Stimulated activated CD4-positive, alpha-beta T cell treated with anti-CD3 and anti-CD28 coated beads, Interleukin-4, amount 100 ng/mL, for 1 hour (primary cell): ENCODE measurements around the gene OR5K2.

ENCODE experiments used
- DNase-seq: peaks from one replicate; pipeline ENCODE4 v3.0.0-alpha.2; 2020

Gene OR5K2

DNA sequence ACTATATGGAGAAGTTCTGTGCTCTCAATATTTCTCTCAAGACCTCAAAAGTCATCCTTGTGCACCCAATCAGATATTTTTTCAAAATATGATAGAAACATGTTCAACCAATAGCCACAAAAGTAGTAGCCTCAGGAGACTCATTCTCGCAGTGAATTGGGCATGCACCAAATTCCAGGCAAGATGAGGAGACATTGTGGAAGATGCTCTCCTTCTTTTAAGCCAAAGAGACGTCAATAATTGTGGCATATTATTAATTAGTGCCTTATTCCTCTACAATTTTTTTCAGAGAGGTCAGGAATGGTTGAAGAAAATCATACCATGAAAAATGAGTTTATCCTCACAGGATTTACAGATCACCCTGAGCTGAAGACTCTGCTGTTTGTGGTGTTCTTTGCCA, at the start of gene OR5K2:
TSS of gene OR5K2 (plus strand) at position 301 of the 400 bp plus-strand sequence. CDS start at position 301, 0 bp downstream.
- no peak for DNase-seq

DNA sequence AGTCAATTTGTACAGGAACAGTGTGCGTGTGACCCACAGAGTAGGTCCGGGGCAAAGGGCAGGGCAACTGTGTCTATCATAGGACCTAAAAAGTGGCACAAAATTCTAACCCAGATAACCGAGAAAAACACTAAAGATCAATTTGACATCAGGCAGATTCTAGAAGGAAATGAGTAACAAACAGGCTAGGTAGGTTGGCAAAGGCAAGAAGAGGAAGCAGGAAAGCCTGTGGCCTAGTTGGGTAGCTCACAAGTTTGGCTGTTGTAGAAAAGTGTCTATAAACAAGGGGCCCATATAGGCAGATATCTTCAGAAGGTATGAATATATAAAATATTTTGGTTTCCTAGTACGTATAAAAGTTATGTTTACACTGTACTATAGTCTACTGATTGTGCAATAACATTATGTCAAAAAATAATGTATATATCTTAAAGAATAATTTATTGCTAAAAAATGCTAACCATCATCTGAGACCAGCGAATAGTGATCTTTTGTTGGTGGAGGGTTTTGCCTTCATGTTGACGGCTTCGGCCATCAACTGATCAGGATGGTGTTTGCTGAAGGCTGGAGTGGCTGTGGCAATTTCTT, 47.8 kb upstream of the OR5K2 start:
- no peak for DNase-seq

DNA sequence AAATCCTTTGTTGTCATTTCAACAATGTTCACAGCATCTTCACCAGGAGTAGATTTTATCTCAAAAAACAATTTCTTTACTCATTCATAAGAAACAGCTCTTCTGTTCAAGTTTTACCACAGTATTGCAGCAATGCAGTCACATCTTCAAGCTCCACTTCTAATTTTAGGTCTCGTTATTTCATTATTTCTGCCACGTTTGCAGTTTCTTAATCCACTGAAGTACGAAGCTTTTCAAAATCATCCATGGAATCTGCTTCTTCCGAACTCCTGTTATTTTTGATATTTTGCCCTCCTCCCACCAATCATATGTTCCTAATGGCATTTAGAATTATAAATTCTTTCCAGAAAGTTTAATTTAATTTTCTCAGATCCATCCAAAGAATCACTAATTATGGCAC, 47.1 kb upstream of the OR5K2 start:
- no peak for DNase-seq

DNA sequence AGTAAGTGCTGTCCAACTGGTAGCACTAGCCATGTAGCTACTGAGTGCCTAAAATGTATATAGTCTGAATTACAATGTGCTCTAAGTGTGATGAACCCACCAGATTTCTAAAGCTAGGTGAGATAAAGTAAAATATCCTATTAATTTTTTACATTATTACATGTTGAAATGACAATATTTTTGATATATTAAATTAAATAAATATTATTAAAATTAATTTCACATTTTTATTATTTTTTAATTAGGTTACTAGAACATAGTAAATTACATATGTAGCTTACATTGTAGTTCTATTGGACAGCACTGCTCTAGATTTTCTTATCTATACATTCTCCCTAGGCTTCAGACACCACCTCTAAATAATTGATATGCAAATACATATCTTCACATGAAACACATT, 43.7 kb upstream of the OR5K2 start:
- DNase-seq: no peak

DNA sequence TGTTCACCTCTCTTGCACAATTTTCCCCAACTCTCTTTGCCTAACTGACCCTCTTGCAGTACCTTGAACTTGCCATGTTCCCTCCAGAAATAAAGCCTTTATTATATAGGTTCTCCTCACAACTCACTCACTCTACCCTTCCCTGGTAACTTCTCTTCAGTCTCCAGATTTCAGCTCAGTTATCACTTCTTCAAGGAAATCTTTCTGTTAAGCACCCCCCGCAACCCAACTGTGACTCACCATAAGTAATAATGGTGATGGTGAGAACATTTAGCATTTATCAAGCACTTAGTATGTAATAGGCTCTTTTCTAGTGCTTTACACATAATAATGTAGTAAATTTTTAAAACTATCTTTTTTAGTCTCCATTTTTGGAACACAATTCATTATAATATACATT, 42.6 kb upstream of the OR5K2 start:
- DNase-seq: no peak

DNA sequence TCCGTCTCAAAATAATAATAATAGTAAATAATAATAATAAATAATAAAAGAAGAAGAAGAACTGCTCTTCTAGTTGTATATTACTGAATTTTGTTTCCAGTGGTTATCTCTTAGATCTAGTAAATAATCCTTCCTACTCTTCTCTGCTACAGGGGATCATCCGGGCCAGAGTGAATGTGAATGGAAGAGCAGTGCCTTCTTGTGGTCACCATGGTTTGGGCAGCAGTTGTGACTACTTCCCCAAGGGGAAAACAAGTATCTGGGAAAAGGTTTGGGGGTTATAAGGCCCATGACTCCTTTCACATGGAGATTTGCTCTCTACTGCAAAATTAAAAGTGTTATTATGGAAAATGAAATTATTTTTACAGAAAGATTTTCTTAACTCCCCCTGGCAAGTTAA, 39.9 kb upstream of the OR5K2 start:
- DNase-seq: no peak

DNA sequence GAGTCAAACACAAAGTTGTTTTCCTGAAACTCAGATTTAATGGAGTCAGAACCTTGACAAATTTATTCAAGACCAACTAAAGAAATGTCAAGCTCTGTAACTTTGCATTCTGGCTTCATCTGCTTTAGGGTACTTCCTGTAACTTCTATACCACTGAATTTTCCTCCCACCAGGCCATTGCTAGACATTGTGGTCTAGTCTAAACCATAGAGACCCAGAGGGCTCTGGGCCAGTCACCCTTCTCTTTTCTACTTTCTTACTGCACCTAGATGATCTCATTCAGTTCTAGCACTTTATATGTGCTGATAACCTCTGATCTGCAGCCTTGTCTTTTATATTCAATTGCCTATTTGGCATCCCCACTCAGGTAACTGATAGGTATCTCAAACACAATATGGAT, 37.3 kb upstream of the OR5K2 start:
- no peak for DNase-seq

DNA sequence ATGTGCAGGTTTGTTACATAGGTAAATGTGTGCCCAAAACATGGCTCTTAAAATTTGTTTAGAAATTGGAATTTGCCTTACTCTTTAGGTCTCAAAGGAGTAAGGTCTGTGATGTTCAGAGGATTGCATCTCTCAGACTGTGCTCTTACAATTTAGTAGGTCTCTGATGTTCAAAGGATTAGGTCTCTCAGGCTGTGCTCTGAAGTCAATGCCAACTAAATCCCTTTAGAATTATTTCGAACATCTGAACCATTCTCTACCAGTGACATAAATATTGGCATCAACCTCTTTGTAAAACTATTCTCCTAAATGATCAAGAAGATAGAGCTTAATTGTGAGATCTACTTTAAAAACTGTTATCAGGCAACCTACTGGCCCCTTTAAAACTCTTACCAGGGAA, 34.6 kb upstream of the OR5K2 start, which contains the start of gene OR5K1:
TSS of gene OR5K1 (plus strand) at position 301 of the 400 bp plus-strand sequence. CDS start 6,376 bp downstream, outside the sequence.
- no peak for DNase-seq

DNA sequence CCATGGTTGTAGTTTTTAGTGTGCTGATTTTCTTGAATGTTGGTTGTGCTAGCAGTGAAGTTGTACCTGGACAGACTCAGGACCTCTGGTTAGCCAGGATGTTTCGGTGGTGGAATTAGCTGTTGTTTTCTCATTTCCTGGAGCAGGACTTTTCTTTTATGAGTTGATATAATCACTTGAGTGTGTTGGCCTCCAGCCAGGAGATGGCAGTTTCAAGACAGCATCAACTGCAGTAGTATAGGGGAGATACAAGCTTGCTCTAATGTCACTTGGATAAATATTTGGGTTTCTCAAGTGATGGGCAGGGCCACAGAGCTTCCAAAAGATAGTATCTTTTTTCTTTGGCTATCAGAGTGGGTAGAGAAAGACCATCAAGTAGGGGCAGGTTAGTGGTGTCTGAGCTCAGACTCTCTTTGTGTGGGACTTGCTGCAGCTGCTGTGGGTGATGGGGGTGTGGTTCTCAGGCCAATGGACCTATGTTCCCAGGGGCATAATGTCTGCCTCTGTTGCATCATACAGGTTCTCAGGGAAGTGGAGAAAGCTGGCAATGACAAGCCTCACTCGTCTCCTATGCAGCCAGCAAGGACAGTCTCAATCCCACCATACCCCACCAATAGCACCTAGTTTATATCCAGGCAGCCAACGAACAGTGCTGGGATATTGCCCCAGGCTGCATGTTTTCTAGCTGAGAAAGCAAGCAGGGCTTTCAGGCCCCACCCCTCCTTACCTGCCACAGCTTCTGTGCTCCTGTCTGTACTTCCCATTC, 14.6 kb upstream of the OR5K2 start:
- no peak for DNase-seq

DNA sequence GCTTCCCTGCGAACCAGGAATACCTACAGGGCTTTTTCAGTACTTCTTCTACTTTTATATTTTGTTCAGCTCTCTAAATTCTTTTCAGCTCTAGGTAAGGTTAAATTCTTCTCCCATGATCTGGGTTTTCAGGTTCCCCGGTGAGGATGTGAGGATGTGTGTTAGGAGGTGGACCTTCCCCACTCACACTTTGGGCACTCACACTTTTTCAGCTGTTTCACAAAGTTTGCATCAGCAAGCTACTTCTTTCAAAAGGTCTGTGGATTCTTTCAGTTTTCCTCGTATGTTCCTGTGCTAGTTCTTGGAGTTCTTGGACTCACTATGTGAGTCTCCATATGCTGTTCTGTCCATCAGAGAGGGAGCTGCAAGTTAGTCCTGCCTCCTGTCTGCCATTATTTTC, 13.9 kb upstream of the OR5K2 start:
- no peak for DNase-seq

DNA sequence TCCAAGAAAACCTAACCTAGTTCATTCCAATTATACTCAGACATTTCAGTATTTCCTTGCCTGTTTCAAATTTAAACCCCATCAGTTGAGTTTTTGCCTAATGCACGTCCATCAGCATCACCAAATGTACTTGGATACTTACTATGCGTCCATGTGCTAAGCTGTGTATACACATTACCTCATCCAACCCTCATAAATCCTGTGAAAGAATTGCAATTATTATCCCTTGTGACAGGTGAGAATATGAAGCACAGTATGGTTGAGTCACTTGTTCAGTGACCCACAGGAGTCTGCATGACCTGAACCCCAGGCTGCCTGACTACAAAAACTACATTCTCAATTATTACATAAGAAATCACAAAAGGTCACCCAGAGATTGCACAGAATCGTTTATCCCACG, 2.5 kb downstream of the OR5K2 start:
- no peak for DNase-seq

DNA sequence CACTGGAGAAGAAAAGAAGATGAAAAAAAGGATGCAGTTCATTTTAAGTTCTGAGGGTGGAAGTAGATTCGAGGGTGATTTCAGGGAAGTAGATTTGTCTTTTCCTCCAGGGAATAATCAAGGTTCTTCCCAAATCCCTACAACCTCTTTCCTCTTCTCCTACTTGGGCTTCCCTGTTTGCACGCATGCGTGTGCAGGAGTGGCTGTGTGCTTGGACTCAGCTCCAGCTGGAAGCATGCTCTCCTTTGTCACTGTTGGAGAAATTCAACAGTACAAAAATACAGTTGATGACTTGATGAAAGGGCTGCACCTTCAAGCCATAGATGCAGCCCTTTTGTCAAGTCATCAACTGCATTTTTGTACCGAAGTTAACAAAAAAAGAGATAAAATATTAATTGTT, 3.8 kb downstream of the OR5K2 start:
- DNase-seq: no peak

DNA sequence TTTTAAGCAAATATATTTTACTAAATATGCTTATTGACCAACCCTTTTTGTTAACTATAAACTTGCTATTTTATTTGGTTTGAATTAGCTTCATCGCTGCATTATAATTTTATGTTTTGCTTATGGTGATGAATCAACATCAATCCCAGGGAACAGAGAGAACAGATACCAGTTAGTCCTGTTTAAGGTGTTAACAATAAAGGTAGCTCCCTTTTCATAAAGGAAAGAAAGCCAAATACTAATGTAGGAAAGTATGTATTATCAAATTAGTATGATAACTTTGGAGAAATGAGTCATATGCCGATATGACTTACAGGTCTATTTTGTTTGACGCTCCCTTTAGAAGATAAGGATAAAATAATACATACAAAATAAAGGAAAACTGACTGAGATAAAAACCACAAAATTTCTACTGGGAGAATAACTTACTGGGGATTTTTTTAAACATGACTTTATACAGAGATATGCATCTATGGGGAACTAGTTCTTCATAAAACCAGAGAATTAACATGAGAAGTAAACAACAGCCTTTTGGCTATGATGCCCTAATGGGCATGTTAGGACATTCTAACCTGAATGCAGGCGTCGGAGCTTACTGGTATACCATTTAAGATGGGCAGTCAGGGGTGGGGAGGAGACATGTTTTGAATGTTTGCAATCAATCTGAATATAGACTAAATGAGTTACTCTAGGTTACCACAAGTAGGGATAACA, 4.5 kb downstream of the OR5K2 start:
- no peak for DNase-seq

DNA sequence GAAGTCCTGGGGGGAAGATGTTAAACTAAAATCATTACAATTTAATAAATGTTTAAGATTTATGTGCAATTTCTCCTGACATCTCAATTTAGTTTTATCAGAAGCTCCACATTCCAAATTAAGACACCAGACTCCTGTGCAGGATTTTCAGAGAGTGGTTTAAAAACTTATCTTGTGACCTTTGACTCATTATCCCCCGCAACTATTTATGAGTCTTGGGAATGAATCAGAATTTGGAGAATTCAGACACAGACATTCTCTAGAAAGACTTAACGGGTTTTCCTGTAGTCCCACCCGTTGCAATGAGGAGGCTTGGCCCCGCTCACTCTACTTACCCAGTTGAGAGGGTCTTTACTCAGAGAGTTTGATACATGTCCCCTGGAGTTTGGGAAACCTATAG, 7.1 kb downstream of the OR5K2 start:
- no peak for DNase-seq

DNA sequence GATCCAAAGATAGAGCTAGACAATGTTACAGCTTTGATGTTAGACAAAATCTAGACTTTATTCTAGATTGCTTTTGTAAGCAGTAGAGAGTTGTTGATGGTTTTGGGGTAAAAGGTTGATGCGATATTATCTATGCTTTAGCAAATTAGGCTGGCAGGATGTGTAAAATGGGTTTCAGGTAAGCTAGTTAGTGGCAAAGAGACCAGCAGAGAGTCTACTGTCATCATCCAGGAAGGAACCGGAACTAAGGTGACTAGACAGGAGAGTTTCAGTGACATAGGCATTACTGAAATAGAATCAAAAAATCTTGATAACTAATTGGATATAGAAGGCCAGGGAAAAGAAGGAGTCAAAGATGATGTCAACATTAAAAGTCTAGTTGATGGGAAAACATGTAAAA, 11.1 kb downstream of the OR5K2 start:
- DNase-seq: no peak

DNA sequence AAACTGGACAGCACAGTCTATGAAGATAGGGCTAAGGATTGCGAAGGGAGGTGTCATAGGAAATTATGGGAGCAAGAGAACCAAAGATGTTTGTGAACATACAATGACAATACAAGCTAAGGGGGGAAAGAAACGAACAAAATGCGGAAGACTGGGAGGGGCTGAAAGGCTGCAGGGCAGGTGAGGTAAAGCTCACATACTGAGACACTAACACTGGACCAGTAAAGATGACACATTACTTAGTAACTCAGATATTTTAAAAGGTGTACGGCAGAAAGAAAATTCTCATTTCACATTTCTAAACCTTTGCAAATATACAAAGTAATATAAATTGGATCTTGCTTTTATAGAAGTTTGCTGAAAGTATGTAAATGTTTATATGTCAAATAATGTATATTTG, 15.1 kb downstream of the OR5K2 start:
- DNase-seq: no peak

DNA sequence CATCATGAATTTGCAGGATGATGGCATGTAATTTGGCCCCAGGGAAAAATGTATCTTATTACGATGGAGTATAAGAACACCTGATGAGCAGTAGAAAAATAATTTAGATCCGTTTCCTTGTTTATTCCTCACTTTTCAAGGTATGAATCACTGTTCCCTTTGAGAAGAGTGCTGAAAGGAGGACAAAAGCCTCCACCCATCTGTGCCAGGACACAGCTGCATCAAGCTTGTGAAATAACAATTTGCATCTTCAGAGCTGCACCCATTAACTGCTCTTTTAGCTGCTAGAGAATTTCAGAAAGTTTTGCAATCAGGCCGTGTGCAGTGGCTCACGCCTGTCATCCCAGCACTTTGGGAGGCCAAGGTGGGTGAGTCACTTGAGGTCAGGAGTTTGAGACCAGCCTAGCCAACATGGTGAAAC, 15.6 kb downstream of the OR5K2 start:
- no peak for DNase-seq

DNA sequence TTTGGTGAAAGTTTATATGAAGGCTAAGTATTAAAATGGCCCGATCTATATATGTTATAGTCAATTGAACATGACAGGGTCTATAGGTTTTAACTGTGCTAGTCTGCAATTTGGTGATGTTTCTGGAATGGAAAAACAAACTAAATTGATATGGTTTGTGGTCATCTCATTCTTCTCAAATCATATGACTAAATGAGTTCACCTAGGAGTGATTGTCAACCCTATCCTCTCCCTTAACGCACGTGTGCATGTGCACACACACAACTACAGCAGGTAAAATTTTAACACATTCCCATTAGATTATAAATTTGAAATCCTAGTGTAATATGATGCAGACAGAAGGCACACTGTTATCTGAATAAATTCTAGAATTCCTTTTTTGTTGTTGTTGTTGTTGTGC, 16.3 kb downstream of the OR5K2 start:
- DNase-seq: no peak

DNA sequence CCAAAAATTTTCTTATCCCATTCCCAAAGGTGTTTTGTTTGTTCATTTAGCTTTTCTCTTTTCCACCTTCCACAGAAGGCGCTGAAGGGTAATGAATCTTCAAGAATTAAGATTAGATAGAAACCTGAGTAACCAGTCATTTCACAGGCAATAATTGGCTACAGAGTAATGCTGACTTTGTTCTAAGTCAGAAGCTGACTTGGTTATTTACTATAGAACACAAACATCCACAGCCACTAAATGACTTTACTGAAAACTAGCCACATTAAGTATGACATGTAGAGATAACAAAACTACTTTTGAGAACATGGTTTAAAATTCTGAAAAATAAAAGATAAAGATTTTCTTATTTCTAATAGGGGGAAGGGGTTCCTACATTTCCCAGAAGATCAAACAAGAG, 17.5 kb downstream of the OR5K2 start:
- DNase-seq: no peak

DNA sequence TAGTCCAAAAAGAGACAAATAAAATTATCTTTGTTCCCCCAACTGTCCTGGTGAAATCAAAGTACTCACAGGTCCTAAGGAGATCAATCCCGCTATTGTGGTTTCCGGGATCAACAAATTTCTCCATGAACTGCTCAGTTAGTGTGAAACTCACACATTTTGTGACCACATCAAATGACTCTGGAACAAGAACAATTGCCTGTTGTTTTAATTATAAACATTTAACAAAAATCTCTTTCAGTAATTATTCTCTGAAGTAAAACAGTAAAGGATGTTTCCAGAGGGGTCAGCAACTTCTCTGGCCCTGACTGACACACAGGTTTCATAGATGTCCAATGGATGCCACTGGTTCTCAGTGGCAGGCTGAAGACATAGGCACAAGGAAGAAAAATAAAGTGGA, 21.3 kb downstream of the OR5K2 start:
- DNase-seq: no peak

DNA sequence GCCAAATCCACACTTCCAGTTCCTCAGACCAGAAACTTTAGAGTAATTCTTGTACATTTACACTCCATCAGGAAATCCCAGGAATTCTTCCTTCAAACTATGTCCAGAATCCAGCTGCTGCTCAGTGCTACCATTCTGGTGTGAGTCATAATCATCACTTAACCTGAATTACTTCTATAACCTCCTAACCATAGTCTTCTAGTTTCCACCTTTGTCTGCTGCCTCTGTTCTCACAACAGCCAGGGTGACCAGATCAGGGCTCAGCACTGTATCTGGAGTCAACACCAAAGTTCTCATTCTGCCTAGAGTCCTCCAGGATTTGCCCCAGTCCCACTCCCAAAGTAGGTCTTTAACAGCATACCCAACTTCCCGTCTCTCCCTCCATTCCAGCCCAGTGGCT, 21.9 kb downstream of the OR5K2 start:
- DNase-seq: no peak

DNA sequence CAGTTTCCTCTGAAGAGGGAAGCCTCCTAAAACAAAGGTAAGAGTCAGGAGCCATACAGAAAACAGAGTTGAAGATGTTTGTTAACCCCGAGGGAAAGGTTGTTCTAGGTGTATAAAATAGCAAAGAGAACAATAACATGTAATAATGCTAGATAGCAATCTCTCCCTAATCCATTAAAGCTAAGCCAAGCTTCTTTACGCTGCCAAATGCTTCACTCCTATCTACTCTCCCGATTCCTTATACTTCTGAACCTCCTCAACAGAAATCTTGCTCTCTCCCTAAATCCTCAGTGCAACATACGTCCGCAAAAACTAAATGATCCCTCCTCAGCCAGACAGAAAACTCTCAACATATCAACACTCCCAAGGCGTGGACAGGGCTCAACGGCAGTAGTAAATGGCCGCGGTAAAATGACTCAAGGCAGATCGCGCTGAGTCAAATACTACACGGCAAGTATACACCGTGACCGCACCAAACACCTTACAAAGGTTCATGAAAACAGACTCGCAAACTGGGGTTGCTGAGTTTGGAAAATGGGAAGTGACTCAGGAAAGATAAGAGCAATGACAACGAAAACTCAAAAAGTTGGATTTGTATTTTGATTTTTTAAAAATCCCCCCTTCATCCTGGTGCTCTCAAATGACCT, 24.5 kb downstream of the OR5K2 start:
- DNase-seq: peak; percentile 47

DNA sequence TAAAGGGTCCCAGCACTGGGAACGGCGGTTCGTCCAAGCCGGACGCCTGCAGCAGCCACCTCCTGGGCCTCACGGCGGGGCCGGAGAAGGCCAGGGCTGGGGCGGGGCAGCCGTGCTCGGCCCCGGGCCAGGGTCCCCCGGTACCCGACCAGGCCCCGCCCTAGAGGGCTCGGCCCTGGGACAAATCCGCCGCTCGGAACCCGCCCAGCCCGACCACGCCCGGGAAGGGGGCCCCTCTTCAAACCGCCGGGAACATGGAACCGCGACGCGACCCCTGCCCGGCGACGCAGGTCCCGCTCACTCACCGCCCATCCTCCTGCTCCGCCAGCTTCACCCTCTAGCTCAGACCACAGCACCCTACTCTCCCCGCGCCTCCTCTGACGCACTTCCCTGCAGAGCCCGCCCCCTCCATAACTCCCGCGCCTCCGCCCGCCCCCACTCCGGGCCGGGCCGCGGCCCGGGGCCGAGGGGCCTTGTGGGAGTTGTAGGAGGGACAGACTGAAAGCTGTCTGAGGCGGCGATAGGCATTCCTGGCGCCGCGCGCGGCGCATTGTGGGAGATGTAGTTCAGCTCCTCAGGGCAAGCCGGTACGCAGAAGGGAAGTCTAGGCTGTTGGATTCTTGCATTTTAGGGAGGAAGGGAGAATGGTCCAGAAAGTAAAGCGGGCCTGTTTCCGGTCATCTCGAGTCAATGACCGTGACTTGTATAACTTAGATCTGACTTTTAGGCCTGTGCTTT, 25.2 kb downstream of the OR5K2 start, which contains the start of gene CLDND1:
TSS of gene CLDND1 (minus strand) at position 359 of the 738 bp plus-strand sequence. CDS start 1,478 bp downstream, outside the sequence.
- DNase-seq: peak; percentile 94
